H1 (cell line): ENCODE measurements around the gene MC5R. TPM values are rescaled to one million over a fixed set of nuclear protein-coding genes. Genes with fewer than 3 reads are reported as not detected.

Experiments
- CTCF ChIA-PET: fragments of 300-600 bp; sonication (Branson Sonifier 250); formaldehyde crosslinking; loops from one replicate; lab custom pipeline; 2021; ENCODE audit not compliant: partially characterized antibody; lab: Charles Lee
- POLR2A ChIA-PET: fragments of 300-600 bp; sonication (Branson Sonifier 250); formaldehyde crosslinking; loops from one replicate; lab custom pipeline; 2021; ENCODE audit warnings: inconsistent platforms; ENCODE audit not compliant: partially characterized antibody; lab: Charles Lee
- DNase-seq, 2 experiments: peaks; one replicate each; pipeline versions ENCODE4 v3.0.0 to v3.0.0-alpha.2; 2010 to 2022; ENCODE audit warnings: low spot score in 2 of 2, low read depth in 1 of 2, mixed read lengths in 1 of 2
- FAIRE-seq: peaks from 2 replicates; lab custom pipeline; 2011; peaks lifted over from hg19 to GRCh38; lab: Jason Lieb, UNC
- H2AFZ ChIP-seq: 2 replicates; pipeline ENCODE4 v1.8.1; 2012; ENCODE audit warnings: low read length, inconsistent platforms
- H2AK5ac ChIP-seq: 2 replicates; pipeline ENCODE4 v1.6.1; 2013; ENCODE audit warnings: low read depth, low read length
- H2BK120ac ChIP-seq: replicated peaks from 2 replicates; pipeline ENCODE3; 2013; ENCODE audit warnings: low read depth, low read length, inconsistent platforms
- H2BK12ac ChIP-seq: 2 replicates; pipeline ENCODE4 v1.6.1; 2013; ENCODE audit warnings: low read depth, low read length
- H2BK15ac ChIP-seq: 2 replicates; pipeline ENCODE4 v1.6.1; 2013; ENCODE audit warnings: low read length
- H2BK20ac ChIP-seq: 2 replicates; pipeline ENCODE4 v1.6.1; 2013; ENCODE audit warnings: low read length
- H2BK5ac ChIP-seq: 2 replicates; pipeline ENCODE4 v1.6.1; 2013; ENCODE audit warnings: low read depth, low read length
- H3K14ac ChIP-seq: 2 replicates; pipeline ENCODE4 v1.6.1; 2013; ENCODE audit warnings: inconsistent platforms; ENCODE audit not compliant: insufficient read length
- H3K18ac ChIP-seq: 2 replicates; pipeline ENCODE4 v1.6.1; 2013; ENCODE audit warnings: low read length; ENCODE audit errors: extremely low read depth
- H3K23ac ChIP-seq: 2 replicates; pipeline ENCODE4 v1.6.1; 2013; ENCODE audit warnings: inconsistent platforms; ENCODE audit not compliant: insufficient read length
- H3K23me2 ChIP-seq: 2 replicates; pipeline ENCODE4 v1.6.1; 2013; ENCODE audit warnings: low read depth, low read length
- H3K27ac ChIP-seq: 2 replicates; pipeline ENCODE4 v1.6.1; 2011; ENCODE audit warnings: low read depth, low read length, inconsistent platforms
- H3K27me3 ChIP-seq, 4 experiments: replicated peaks in 1 of 4; 1 replicate in 1 of 4; 2 replicates in 3 of 4; pipeline versions ENCODE4 v1.6.1 to v1.8.1; 2011 to 2013; ENCODE audit warnings: low read length in 3 of 4, mild to moderate bottlenecking in 3 of 4, inconsistent platforms in 2 of 4, mixed read lengths in 2 of 4, moderate library complexity in 1 of 4; ENCODE audit not compliant: control insufficient read depth in 3 of 4, insufficient read depth in 3 of 4; ENCODE audit errors: extremely low read depth in 1 of 4
- H3K36me3 ChIP-seq, 4 experiments: 2 replicates each; pipeline versions ENCODE4 v1.6.1 to v1.8.1; 2011 to 2013; ENCODE audit warnings: mild to moderate bottlenecking in 4 of 4, low read length in 3 of 4, moderate library complexity in 2 of 4, control low read depth in 1 of 4, inconsistent platforms in 1 of 4; ENCODE audit not compliant: insufficient read depth in 4 of 4, control insufficient read depth in 2 of 4
- H3K4ac ChIP-seq: replicated peaks from 2 replicates; pipeline ENCODE3; 2013; ENCODE audit warnings: low read length, low read depth, mixed read lengths, inconsistent platforms; ENCODE audit not compliant: insufficient read length
- H3K4me1 ChIP-seq, 4 experiments: replicated peaks in 1 of 4; 1 replicate in 1 of 4; 2 replicates in 3 of 4; pipeline versions ENCODE4 v1.6.1 to v1.8.1; 2011 to 2013; ENCODE audit warnings: low read length in 3 of 4, inconsistent platforms in 2 of 4, mixed read lengths in 1 of 4; ENCODE audit not compliant: insufficient read depth in 4 of 4, control insufficient read depth in 3 of 4
- H3K4me2 ChIP-seq, 2 experiments: 2 replicates each; pipeline versions ENCODE4 v1.6.1 to v1.8.1; 2011 to 2013; ENCODE audit warnings: low read depth in 2 of 2, low read length in 2 of 2, control low read depth in 1 of 2, inconsistent platforms in 1 of 2, mild to moderate bottlenecking in 1 of 2; ENCODE audit not compliant: insufficient read depth in 1 of 2
- H3K4me3 ChIP-seq, 4 experiments: fragments of 200-600, 300-600 bp in 1 of 4; sonication (generic), shearing (Covaris generic), sonication (Bioruptor Twin) in 1 of 4; 2 replicates each; pipeline versions ENCODE4 v1.5.1 to v1.8.1; 2011 to 2016; ENCODE audit warnings: low read length in 4 of 4, low read depth in 3 of 4, control low read depth in 2 of 4, inconsistent platforms in 2 of 4, mild to moderate bottlenecking in 2 of 4, mixed read lengths in 1 of 4, moderate library complexity in 1 of 4; ENCODE audit not compliant: insufficient read depth in 2 of 4; ENCODE audit errors: extremely low read depth in 1 of 4
- H3K56ac ChIP-seq: replicated peaks from 2 replicates; pipeline ENCODE3; 2013; ENCODE audit warnings: low read depth, mild to moderate bottlenecking, mixed read lengths, low read length, inconsistent platforms; ENCODE audit not compliant: insufficient read length
- H3K79me1 ChIP-seq: 2 replicates; pipeline ENCODE4 v1.6.1; 2013; ENCODE audit warnings: low read depth, low read length, control low read depth
- H3K79me2 ChIP-seq, 2 experiments: 2 replicates each; pipeline versions ENCODE4 v1.6.1 to v1.8.1; 2012 to 2013; ENCODE audit warnings: low read length in 2 of 2, mild to moderate bottlenecking in 2 of 2, inconsistent platforms in 1 of 2; ENCODE audit not compliant: insufficient read depth in 2 of 2, control insufficient read depth in 1 of 2
- H3K9ac ChIP-seq, 4 experiments: replicated peaks in 1 of 4; 1 replicate in 1 of 4; 2 replicates in 3 of 4; pipeline versions ENCODE4 v1.6.1 to v1.8.1; 2011 to 2013; ENCODE audit warnings: low read depth in 3 of 4, low read length in 3 of 4, control low read depth in 2 of 4, mild to moderate bottlenecking in 2 of 4, moderate library complexity in 2 of 4, inconsistent platforms in 1 of 4; ENCODE audit errors: extremely low read depth in 1 of 4
- H3K9me3 ChIP-seq, 2 experiments: 2 replicates each; pipeline versions ENCODE4 v1.6.1 to v1.8.1; 2012 to 2013; ENCODE audit warnings: mild to moderate bottlenecking in 2 of 2, moderate library complexity in 2 of 2, control low read depth in 1 of 2, inconsistent platforms in 1 of 2, low read depth in 1 of 2, low read length in 1 of 2, mixed read lengths in 1 of 2; ENCODE audit not compliant: insufficient read depth in 2 of 2
- H4K20me1 ChIP-seq, 2 experiments: replicated peaks in 1 of 2; 2 replicates each; pipeline versions ENCODE3 to v1.8.1; 2011 to 2013; ENCODE audit warnings: inconsistent platforms in 2 of 2, low read length in 2 of 2, mild to moderate bottlenecking in 1 of 2; ENCODE audit not compliant: insufficient read depth in 2 of 2, control insufficient read depth in 1 of 2
- H4K5ac ChIP-seq: 2 replicates; pipeline ENCODE4 v1.6.1; 2013; ENCODE audit warnings: low read length, low read depth, mixed read lengths, inconsistent platforms; ENCODE audit not compliant: insufficient read length
- H4K8ac ChIP-seq: 2 replicates; pipeline ENCODE4 v1.8.0; 2013; ENCODE audit warnings: mild to moderate bottlenecking, moderate library complexity, low read length, inconsistent platforms; ENCODE audit not compliant: insufficient read depth; ENCODE audit errors: extremely low read depth
- H4K91ac ChIP-seq: replicated peaks from 2 replicates; pipeline ENCODE3; 2013; ENCODE audit warnings: low read length, mixed read lengths, inconsistent platforms; ENCODE audit not compliant: insufficient read length
- CBX5 ChIP-seq: fragments of 300-800, 300-1000 bp; sonication (generic); IDR thresholded peaks from 2 replicates; pipeline ENCODE4 v1.7.1; 2016; ENCODE audit warnings: antibody characterized with exemption, low read length, low read depth
- CHD2 ChIP-seq: IDR thresholded peaks from 2 replicates; pipeline ENCODE4 v1.6.1; 2012; ENCODE audit warnings: low read length, improper control_type of control experiment
- FOSL1 ChIP-seq: IDR thresholded peaks from 2 replicates; pipeline ENCODE4 v1.6.1; 2011; ENCODE audit warnings: mild to moderate bottlenecking, low read depth, low read length, moderate library complexity; ENCODE audit not compliant: insufficient read depth
- NANOG ChIP-seq: IDR thresholded peaks from 2 replicates; pipeline ENCODE4 v1.6.1; 2011; ENCODE audit warnings: low read length, low read depth, mild to moderate bottlenecking, inconsistent platforms; ENCODE audit not compliant: insufficient read depth, poor library complexity, severe bottlenecking
- POLR2A ChIP-seq, 2 experiments: IDR thresholded peaks; 1 replicate in 1 of 2; 2 replicates in 1 of 2; pipeline ENCODE4 v1.6.1; 2011; ENCODE audit warnings: low read depth in 2 of 2, low read length in 2 of 2, mild to moderate bottlenecking in 2 of 2; ENCODE audit errors: control extremely low read depth in 1 of 2
- RFX5 ChIP-seq: IDR thresholded peaks from 2 replicates; pipeline ENCODE4 v1.6.1; 2011; ENCODE audit warnings: low read depth, low read length, improper control_type of control experiment, borderline replicate concordance
- RNF2 ChIP-seq: fragments of 200-900, 300-1000 bp; sonication (generic); IDR thresholded peaks from 2 replicates; pipeline ENCODE4 v1.7.1; 2016; ENCODE audit warnings: borderline replicate concordance, low read depth, mild to moderate bottlenecking, antibody characterized with exemption, low read length; ENCODE audit not compliant: poor library complexity, severe bottlenecking; ENCODE audit errors: missing control alignments
- SIX5 ChIP-seq: IDR thresholded peaks from 2 replicates; pipeline ENCODE4 v1.6.1; 2011; ENCODE audit warnings: mild to moderate bottlenecking, low read depth, low read length
- SP1 ChIP-seq: IDR thresholded peaks from 2 replicates; pipeline ENCODE4 v1.6.1; 2011; ENCODE audit warnings: low read depth, low read length
- YY1 ChIP-seq: IDR thresholded peaks from 2 replicates; pipeline ENCODE4 v1.6.1; 2011; ENCODE audit warnings: low read depth, mild to moderate bottlenecking, low read length
- WGBS, 2 experiments: shearing (Covaris generic) in 1 of 2; methylation state at CpG; one replicate each; pipeline versions ENCODE4 v1.1.6 to v1.1.7; 2013 to 2015; ENCODE audit warnings: low lambda C conversion rate in 2 of 2, mixed read lengths in 2 of 2, inconsistent platforms in 1 of 2, low coverage in 1 of 2, missing lambda C conversion rate in 1 of 2; ENCODE audit not compliant: insufficient replicate concordance in 2 of 2, insufficient coverage in 1 of 2, insufficient read length in 1 of 2; ENCODE audit errors: extremely low coverage in 1 of 2, missing lambda C conversion rate in 1 of 2; 5-methylcytosine and 5-hydroxymethylcytosine counted together
- polyA plus RNA-seq, 7 experiments: library from polyadenylated mRNA; depleted of rRNA in 3 of 7; stranded (reverse) in 5 of 7; unstranded in 2 of 7; fragments of >200 nt in 5 of 7; fragments of 200-250 nt in 2 of 7; gene quantifications; 1 replicate in 5 of 7; 2 replicates in 1 of 7; 4 replicates in 1 of 7; pipeline versions ENCODE4 v1.2.1 to v1.2.3, GENCODE V29; 2011 to 2013; ENCODE audit warnings: missing spikeins in 2 of 7, mixed read lengths in 2 of 7
- total RNA-seq: library from RNA; stranded (reverse); fragmentation: NEBNext Ultra II Directional; extraction: Animal tissue kit (Norgen Biotek cat#: 25700); gene quantifications from 2 replicates; pipeline ENCODE4 v1.2.1, GENCODE V29; 2021
- TF ChIP-seq, protein P1 (sequence below), 3 experiments: IDR thresholded peaks; 1 replicate in 2 of 3; 2 replicates in 1 of 3; pipeline versions ENCODE4 v1.5.1 to v1.6.1; 2011; ENCODE audit warnings: low read length in 3 of 3, mild to moderate bottlenecking in 3 of 3, inconsistent platforms in 2 of 3, low read depth in 1 of 3, moderate library complexity in 1 of 3; ENCODE audit not compliant: insufficient read depth in 1 of 3; ENCODE audit errors: control extremely low read depth in 1 of 3

Gene MC5R
- total and polyA plus RNA-seq, 2 of the 8 experiments (the other 6 are each of a cell fraction or from before 2014, with no cell fraction given), result 0.37 to 1.4 TPM

DNA sequence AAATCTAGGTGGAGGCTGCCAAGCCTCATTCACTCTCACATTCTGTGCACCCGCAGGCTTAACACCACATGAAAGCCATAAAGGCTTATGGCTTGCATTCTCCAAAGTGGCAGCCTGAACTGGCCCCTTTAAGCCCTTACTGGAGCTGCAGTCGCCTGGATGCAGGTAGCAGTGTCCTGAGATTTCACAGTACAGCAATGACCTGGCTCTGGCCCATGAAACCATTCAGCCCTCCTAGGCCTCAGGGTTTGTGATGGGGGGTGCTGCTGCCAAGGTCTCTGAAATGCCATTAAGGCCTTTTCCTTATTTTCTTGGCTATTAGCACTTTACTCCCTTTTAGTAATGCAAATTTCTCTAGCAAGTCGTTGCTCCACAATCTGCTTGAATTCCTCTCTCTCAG is 48.9 kb upstream of the MC5R start:
- Histone ChIP-seq H3K79me2 (no peaks in the 10 kb centered on the region), H2BK15ac (no peak overlapping the region), H2BK12ac (no peak overlapping the region), H3K56ac (no peak overlapping the region), H4K5ac (no peak overlapping the region), H3K4me3 (no peak overlapping the region), H3K14ac (no peak overlapping the region), H3K27ac (no peak overlapping the region), H2BK120ac (peak overlapping the region; percentile 24), H3K18ac (0 out of 2 replicates have a peak overlapping the region, but pooled peaks have one; percentile 60), H3K4me2 (peak overlapping the region in 1 of 2 experiments; percentile 45; a peak in 1 of 4 replicates), H3K9ac (no peak overlapping the region), H4K20me1 (no peaks in the 10 kb centered on the region), H3K23ac (no peak overlapping the region), H2BK20ac (no peak overlapping the region; the same call in 1 of the 2 replicates), H3K79me1 (no peaks in the 10 kb centered on the region), H4K8ac (no peak overlapping the region), H2AFZ (peak overlapping the region; percentile 84; the same call in 1 of the 2 replicates), H3K4ac (no peak overlapping the region), H4K91ac (no peak overlapping the region), H3K36me3 (no peaks in the 10 kb centered on the region), H3K4me1 (peaks cover 0 to 11% (median 0%) of the 10 kb centered on the region in 4 experiments; a peak in 4 of 7 replicates), H2AK5ac (no peak overlapping the region), H3K23me2 (no peaks in the 10 kb centered on the region), H3K27me3 (no peaks in the 10 kb centered on the region), H2BK5ac (peak overlapping the region; percentile 68; the same call in 1 of the 2 replicates), H3K9me3 (no peaks in the 10 kb centered on the region; a peak in 1 of 4 replicates)
- WGBS, 2 experiments, result 63% methylated on average over 3 of the region's 3 CpGs; no CpG with 5 or more reads in 1 of the 2 experiments
- ChIA-PET CTCF (interaction anchor here (1.9 kb wide), 1 partner anchor 38 kb away, joined by 6 read pairs; no protein-coding TSS in a partner anchor), POLR2A (interaction anchor here (1.7 kb wide), 1 partner anchor 10 kb away, joined by 4 read pairs; no protein-coding TSS in a partner anchor)
- DNase-seq (no peak), FAIRE-seq (no peak)
- TF ChIP-seq POLR2A (IDR thresholded peaks at IDR 0.05; ENCODE audit: control extremely low read depth in 1 of 2, low read depth in 2 of 2, low read length in 2 of 2), result no peak
- no peak for TF ChIP-seq RFX5
- TF ChIP-seq SP1, result no peak
- no peak for TF ChIP-seq CBX5
- no peak for TF ChIP-seq RNF2
- TF ChIP-seq, protein P1, sequence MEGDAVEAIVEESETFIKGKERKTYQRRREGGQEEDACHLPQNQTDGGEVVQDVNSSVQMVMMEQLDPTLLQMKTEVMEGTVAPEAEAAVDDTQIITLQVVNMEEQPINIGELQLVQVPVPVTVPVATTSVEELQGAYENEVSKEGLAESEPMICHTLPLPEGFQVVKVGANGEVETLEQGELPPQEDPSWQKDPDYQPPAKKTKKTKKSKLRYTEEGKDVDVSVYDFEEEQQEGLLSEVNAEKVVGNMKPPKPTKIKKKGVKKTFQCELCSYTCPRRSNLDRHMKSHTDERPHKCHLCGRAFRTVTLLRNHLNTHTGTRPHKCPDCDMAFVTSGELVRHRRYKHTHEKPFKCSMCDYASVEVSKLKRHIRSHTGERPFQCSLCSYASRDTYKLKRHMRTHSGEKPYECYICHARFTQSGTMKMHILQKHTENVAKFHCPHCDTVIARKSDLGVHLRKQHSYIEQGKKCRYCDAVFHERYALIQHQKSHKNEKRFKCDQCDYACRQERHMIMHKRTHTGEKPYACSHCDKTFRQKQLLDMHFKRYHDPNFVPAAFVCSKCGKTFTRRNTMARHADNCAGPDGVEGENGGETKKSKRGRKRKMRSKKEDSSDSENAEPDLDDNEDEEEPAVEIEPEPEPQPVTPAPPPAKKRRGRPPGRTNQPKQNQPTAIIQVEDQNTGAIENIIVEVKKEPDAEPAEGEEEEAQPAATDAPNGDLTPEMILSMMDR (IDR thresholded peaks at IDR 0.05; ENCODE audit: control extremely low read depth in 1 of 3, insufficient read depth in 1 of 3, low read depth in 1 of 3, low read length in 3 of 3), result no peak
- no peak for TF ChIP-seq CHD2
- no peak for TF ChIP-seq NANOG
- TF ChIP-seq SIX5, result no peak
- no peak for TF ChIP-seq FOSL1
- TF ChIP-seq YY1, result no peak
